Caco-2 (cell line): Measurements from ENCODE around the gene PKM. TPM values are rescaled to one million over a fixed set of nuclear protein-coding genes. Genes with fewer than 3 reads are reported as not detected.

Source experiments
- BruUV-seq: library from RNA; stranded (reverse); fragments of 400-500 nt; replicated peaks from 2 replicates; lab custom pipeline; 2021; lab: Mats Ljungman, UMichigan
- CTCF ChIA-PET: fragments of 300-600 bp; sonication (Branson Sonifier 250); formaldehyde crosslinking; loops from one replicate; lab custom pipeline; 2022; ENCODE audit warnings: antibody characterized with exemption; lab: Charles Lee
- POLR2A ChIA-PET: fragments of 300-600 bp; sonication (Branson Sonifier 250); formaldehyde crosslinking; loops from one replicate; lab custom pipeline; 2022; ENCODE audit warnings: antibody characterized with exemption; lab: Charles Lee
- DNase-seq, 2 experiments: peaks; one replicate each; pipeline versions ENCODE4 v3.0.0 to v3.0.0-alpha.2; 2020 to 2022
- H3K27me3 ChIP-seq: replicated peaks from 2 replicates; pipeline ENCODE4 v1.6.0; 2011; ENCODE audit warnings: low read length; ENCODE audit not compliant: control insufficient read depth, insufficient read depth
- H3K36me3 ChIP-seq: 2 replicates; pipeline ENCODE4 v1.5.1; 2011; ENCODE audit warnings: low read length; ENCODE audit not compliant: control insufficient read depth, insufficient read depth
- H3K4me1 ChIP-seq: fragments of 250-450 bp; sonication (Bioruptor Pico); 2 replicates; pipeline ENCODE4 v1.5.1; 2020; ENCODE audit warnings: mild to moderate bottlenecking
- H3K4me3 ChIP-seq: 2 replicates; pipeline ENCODE4 v1.5.1; 2011; ENCODE audit warnings: low read depth, mild to moderate bottlenecking, control low read depth, low read length
- H3K9me3 ChIP-seq: fragments of 250-450 bp; sonication (Bioruptor Pico); 2 replicates; pipeline ENCODE4 v1.5.1; 2020; ENCODE audit warnings: mild to moderate bottlenecking, moderate library complexity
- H3K27ac Mint-ChIP-seq: one replicate; pipeline ENCODE4 v1.8.0; 2022; ENCODE audit warnings: mixed read lengths; ENCODE audit not compliant: unreplicated experiment
- H3K27me3 Mint-ChIP-seq: one replicate; pipeline ENCODE4 v1.8.0; 2022; ENCODE audit warnings: mixed read lengths; ENCODE audit not compliant: insufficient read depth, unreplicated experiment
- H3K36me3 Mint-ChIP-seq: one replicate; pipeline ENCODE4 v1.8.0; 2022; ENCODE audit warnings: mild to moderate bottlenecking, mixed read lengths; ENCODE audit not compliant: insufficient read depth, unreplicated experiment
- H3K4me1 Mint-ChIP-seq: one replicate; pipeline ENCODE4 v1.8.0; 2022; ENCODE audit warnings: low read depth, mixed read lengths; ENCODE audit not compliant: unreplicated experiment
- H3K4me3 Mint-ChIP-seq: one replicate; pipeline ENCODE4 v1.8.0; 2022; ENCODE audit warnings: mild to moderate bottlenecking, moderate library complexity, mixed read lengths; ENCODE audit not compliant: unreplicated experiment
- H3K9me3 Mint-ChIP-seq: one replicate; pipeline ENCODE4 v1.8.0; 2022; ENCODE audit warnings: mixed read lengths; ENCODE audit not compliant: unreplicated experiment
- intact Hi-C: fragments of 100-400 bp; cut with micrococcal nuclease; formaldehyde crosslinking; loops from one replicate; pipeline ENCODE4 v1.10.0; 2022; ENCODE audit not compliant: unreplicated experiment
- total RNA-seq: library from RNA; stranded (reverse); gene quantifications from 2 replicates; pipeline ENCODE4 v1.2.3, GENCODE V29; 2022
- TF ChIP-seq, protein P1 (sequence below), 2 experiments: fragments of 200-600 bp in 1 of 2; IDR thresholded peaks; 1 replicate in 1 of 2; 2 replicates in 1 of 2; pipeline versions ENCODE4 v1.5.1 to v1.8.0; 2011 to 2022; ENCODE audit warnings: antibody characterized with exemption in 1 of 2, control low read depth in 1 of 2, inconsistent platforms in 1 of 2, low read depth in 1 of 2, low read length in 1 of 2, mild to moderate bottlenecking in 1 of 2, moderate library complexity in 1 of 2; ENCODE audit not compliant: insufficient read depth in 1 of 2, severe bottlenecking in 1 of 2, unreplicated experiment in 1 of 2

The PKM gene
- total RNA-seq, 1 experiment from 2014 or later = 733 TPM

- peak within 1 kb of the TSS; percentile 96 for H3K4me3 ChIP-seq
- CTCF ChIA-PET = no interaction called here
- H3K36me3 Mint-ChIP-seq = peaks cover 11% of the 10 kb centered on the region
- no peaks in the 10 kb centered on the region for H3K27me3 Mint-ChIP-seq
- POLR2A ChIA-PET = no interaction called here
- peak; percentile 99 for DNase-seq
- H3K4me1 Mint-ChIP-seq = peaks cover 8% of the 10 kb centered on the region
- H3K9me3 Mint-ChIP-seq = no peaks in the 10 kb centered on the region
- peak within 1 kb of the TSS; percentile 83 for H3K4me3 Mint-ChIP-seq
- TF ChIP-seq, protein P1, sequence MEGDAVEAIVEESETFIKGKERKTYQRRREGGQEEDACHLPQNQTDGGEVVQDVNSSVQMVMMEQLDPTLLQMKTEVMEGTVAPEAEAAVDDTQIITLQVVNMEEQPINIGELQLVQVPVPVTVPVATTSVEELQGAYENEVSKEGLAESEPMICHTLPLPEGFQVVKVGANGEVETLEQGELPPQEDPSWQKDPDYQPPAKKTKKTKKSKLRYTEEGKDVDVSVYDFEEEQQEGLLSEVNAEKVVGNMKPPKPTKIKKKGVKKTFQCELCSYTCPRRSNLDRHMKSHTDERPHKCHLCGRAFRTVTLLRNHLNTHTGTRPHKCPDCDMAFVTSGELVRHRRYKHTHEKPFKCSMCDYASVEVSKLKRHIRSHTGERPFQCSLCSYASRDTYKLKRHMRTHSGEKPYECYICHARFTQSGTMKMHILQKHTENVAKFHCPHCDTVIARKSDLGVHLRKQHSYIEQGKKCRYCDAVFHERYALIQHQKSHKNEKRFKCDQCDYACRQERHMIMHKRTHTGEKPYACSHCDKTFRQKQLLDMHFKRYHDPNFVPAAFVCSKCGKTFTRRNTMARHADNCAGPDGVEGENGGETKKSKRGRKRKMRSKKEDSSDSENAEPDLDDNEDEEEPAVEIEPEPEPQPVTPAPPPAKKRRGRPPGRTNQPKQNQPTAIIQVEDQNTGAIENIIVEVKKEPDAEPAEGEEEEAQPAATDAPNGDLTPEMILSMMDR (IDR thresholded peaks at IDR 0.05; ENCODE audit: insufficient read depth in 1 of 2, low read depth in 1 of 2, low read length in 1 of 2, severe bottlenecking in 1 of 2, unreplicated experiment in 1 of 2) = peak; percentile 46 to 75
- no peaks in the 10 kb centered on the region for H3K9me3 ChIP-seq
- intact Hi-C loops = loop anchor here (1.0 kb wide), 1 partner anchor 41 kb away; the partner anchor contains the start of gene PKM
- no peaks in the 10 kb centered on the region for H3K27me3 ChIP-seq
- peaks cover 4% of the 10 kb centered on the region for H3K4me1 ChIP-seq
- peak within 1 kb of the TSS; percentile 78 for H3K27ac Mint-ChIP-seq
- BruUV-seq = no TSS peak
- no peaks in the 10 kb centered on the region; the same call in 1 of the 2 replicates for H3K36me3 ChIP-seq
These were observed 41.4 kb upstream of the PKM start, which contains the start of gene PARP6 for GRCh38 chr15:72272213-72272996. Gene PARP6, minus strand, starts transcription at chr15:72272554. Its CDS starts 5,077 bp downstream, at chr15:72267477.

DNA sequence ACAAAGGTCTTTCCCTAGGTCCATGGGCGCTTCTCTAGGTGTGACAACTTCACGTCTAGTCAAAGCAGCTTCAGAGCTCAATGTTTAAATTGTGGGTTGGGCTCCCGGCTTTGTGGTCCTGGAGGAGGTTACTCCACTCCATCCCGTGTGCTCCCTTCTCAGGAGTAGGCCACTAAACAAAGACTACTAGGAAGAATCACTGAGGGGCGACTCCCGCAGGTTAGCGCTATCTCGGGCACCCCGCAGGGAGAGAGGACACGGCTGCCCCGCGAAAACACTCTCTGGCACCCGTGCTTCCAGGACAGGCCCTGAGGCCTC is 40.9 kb upstream of the PKM start:
- POLR2A ChIA-PET = interaction anchor here (0.6 kb wide), 1 partner anchor 183 kb away, joined by 3 read pairs; no protein-coding TSS in a partner anchor

DNA sequence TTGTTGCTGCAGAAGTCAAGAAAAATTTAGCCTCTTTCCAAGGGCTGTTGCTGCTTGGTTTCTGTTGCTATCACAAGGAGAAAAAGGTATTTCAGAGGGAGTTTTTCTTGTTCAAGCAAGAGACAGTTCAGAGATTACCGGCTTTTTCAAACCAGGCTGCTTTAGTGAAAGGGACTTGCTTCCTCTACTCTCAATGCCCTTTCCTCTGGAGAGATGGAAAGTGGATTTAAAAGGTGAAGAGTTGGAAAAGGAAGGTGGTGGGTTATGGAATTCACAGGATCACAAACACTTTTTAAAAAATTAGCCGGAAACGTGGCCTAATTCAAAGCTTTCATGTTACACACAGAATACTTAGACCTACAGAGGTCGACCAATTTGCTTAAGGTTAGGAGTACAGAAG is 40.2 kb upstream of the PKM start:
- intact Hi-C loops = no loop called here
- Histone ChIP-seq H3K27me3 (no peaks in the 10 kb centered on the region), H3K9me3 (no peaks in the 10 kb centered on the region), H3K4me1 (peaks cover 4% of the 10 kb centered on the region), H3K36me3 (peaks cover 2% of the 10 kb centered on the region; the same call in 1 of the 2 replicates), H3K4me3 (peak overlapping the region; percentile 96)
- Mint-ChIP-seq H3K27ac (peak overlapping the region; percentile 78), H3K36me3 (peaks cover 11% of the 10 kb centered on the region), H3K9me3 (no peaks in the 10 kb centered on the region), H3K27me3 (no peaks in the 10 kb centered on the region), H3K4me1 (peaks cover 8% of the 10 kb centered on the region), H3K4me3 (peak overlapping the region; percentile 83)
- no peak for DNase-seq
- ChIA-PET POLR2A (interaction anchor here (0.6 kb wide), 1 partner anchor 184 kb away, joined by 3 read pairs; no protein-coding TSS in a partner anchor), CTCF (interaction anchor here (0.6 kb wide), 1 partner anchor 415 kb away, joined by 3 read pairs; the partner anchor contains the start of genes BBS4 and HIGD2B)
- TF ChIP-seq, protein P1 (IDR thresholded peaks at IDR 0.05; ENCODE audit: insufficient read depth in 1 of 2, low read depth in 1 of 2, low read length in 1 of 2, severe bottlenecking in 1 of 2, unreplicated experiment in 1 of 2) = no peak
- TSS peak; percentile 47 for BruUV-seq

More for the DNA sequence above, 40.9 kb upstream of the PKM start:
- CTCF ChIA-PET = interaction anchor here (0.6 kb wide), 1 partner anchor 414 kb away, joined by 3 read pairs; the partner anchor contains the start of genes BBS4 and HIGD2B
- Mint-ChIP-seq H3K27ac (peak overlapping the region; percentile 78), H3K4me3 (peak overlapping the region; percentile 83), H3K4me1 (peaks cover 8% of the 10 kb centered on the region), H3K27me3 (no peaks in the 10 kb centered on the region), H3K36me3 (peaks cover 11% of the 10 kb centered on the region), H3K9me3 (no peaks in the 10 kb centered on the region)
- no peaks in the 10 kb centered on the region for H3K9me3 ChIP-seq
- peaks cover 1% of the 10 kb centered on the region; the same call in 1 of the 2 replicates for H3K36me3 ChIP-seq
- no TSS peak for BruUV-seq
- peaks cover 4% of the 10 kb centered on the region for H3K4me1 ChIP-seq
- DNase-seq = no peak
- no peaks in the 10 kb centered on the region for H3K27me3 ChIP-seq
- H3K4me3 ChIP-seq = peak overlapping the region; percentile 96
- TF ChIP-seq, protein P1 (IDR thresholded peaks at IDR 0.05; ENCODE audit: insufficient read depth in 1 of 2, low read depth in 1 of 2, low read length in 1 of 2, severe bottlenecking in 1 of 2, unreplicated experiment in 1 of 2) = no peak
- intact Hi-C loops = loop anchor here (1.0 kb wide), 1 partner anchor 41 kb away; the partner anchor contains the start of gene PKM
